ENCODE data around the gene CCR7. TPM values are rescaled to one million over a fixed set of nuclear protein-coding genes. Genes with fewer than 3 reads are reported as not detected.

Gene CCR7
- total and polyA plus RNA-seq, 2 of the 8 experiments (the other 6 are each of a cell fraction or from before 2014, with no cell fraction given), result 0.12 to 0.17 TPM

DNA sequence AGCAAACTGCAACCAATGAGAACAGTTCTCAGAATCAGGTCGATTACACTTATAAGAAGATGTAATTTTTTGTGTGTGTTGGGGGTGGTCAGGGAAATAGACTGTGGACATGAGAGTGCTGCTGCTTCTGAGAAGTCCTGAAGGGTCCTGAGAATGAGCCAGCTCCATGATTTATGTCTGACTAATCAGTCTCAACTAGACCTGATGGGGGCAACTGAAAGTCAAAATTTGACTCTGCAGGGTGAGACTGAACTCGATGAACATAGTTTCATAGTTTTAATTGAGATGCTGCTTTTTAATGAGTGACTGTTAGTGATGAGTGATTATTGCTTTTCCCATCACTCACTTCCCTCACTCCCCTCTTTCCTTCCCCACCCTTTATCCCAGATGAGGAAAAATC, 45.1 kb upstream of the CCR7 start:
- Histone ChIP-seq H3K27me3 (replicated peaks in 1 of 4; ENCODE audit: control insufficient read depth in 3 of 4, extremely low read depth in 1 of 4, insufficient read depth in 3 of 4, low read length in 3 of 4) (no peaks in the 10 kb centered on the region), H3K9me3 (ENCODE audit: insufficient read depth in 2 of 2, low read depth in 1 of 2, low read length in 1 of 2) (no peaks in the 10 kb centered on the region), H3K79me1 (ENCODE audit: low read depth, low read length) (no peaks in the 10 kb centered on the region), H3K36me3 (ENCODE audit: control insufficient read depth in 2 of 4, insufficient read depth in 4 of 4, low read length in 3 of 4) (no peaks in the 10 kb centered on the region), H3K23ac (ENCODE audit: insufficient read length) (no peak overlapping the region), H3K14ac (ENCODE audit: insufficient read length) (no peak overlapping the region), H4K8ac (ENCODE audit: extremely low read depth, insufficient read depth, low read length) (no peak overlapping the region), H4K20me1 (replicated peaks in 1 of 2; ENCODE audit: control insufficient read depth in 1 of 2, insufficient read depth in 2 of 2, low read length in 2 of 2) (no peaks in the 10 kb centered on the region), H3K9ac (replicated peaks in 1 of 4; ENCODE audit: extremely low read depth in 1 of 4, low read depth in 3 of 4, low read length in 3 of 4) (no peak overlapping the region), H3K79me2 (ENCODE audit: control insufficient read depth in 1 of 2, insufficient read depth in 2 of 2, low read length in 2 of 2) (no peaks in the 10 kb centered on the region), H2AK5ac (ENCODE audit: low read depth, low read length) (no peak overlapping the region), H3K56ac (replicated peaks; ENCODE audit: insufficient read length, low read depth, low read length) (no peak overlapping the region), H2AFZ (ENCODE audit: low read length) (no peak overlapping the region), H4K5ac (ENCODE audit: insufficient read length, low read depth, low read length) (no peak overlapping the region), H2BK15ac (ENCODE audit: low read length) (no peak overlapping the region), H3K4me1 (replicated peaks in 1 of 4; ENCODE audit: control insufficient read depth in 3 of 4, insufficient read depth in 4 of 4, low read length in 3 of 4) (peaks cover 2 to 6% (median 4%) of the 10 kb centered on the region in 4 experiments), H3K4me3 (ENCODE audit: extremely low read depth in 1 of 4, insufficient read depth in 2 of 4, low read depth in 3 of 4, low read length in 4 of 4) (no peak overlapping the region), H2BK5ac (ENCODE audit: low read depth, low read length) (no peak overlapping the region), H4K91ac (replicated peaks; ENCODE audit: insufficient read length, low read length) (no peak overlapping the region), H2BK12ac (ENCODE audit: low read depth, low read length) (no peak overlapping the region), H3K23me2 (ENCODE audit: low read depth, low read length) (no peaks in the 10 kb centered on the region; the same call in 1 of the 2 replicates), H3K18ac (ENCODE audit: extremely low read depth, low read length) (no peak overlapping the region), H3K4me2 (ENCODE audit: insufficient read depth in 1 of 2, low read depth in 2 of 2, low read length in 2 of 2) (no peak overlapping the region), H3K27ac (ENCODE audit: low read depth, low read length) (no peak overlapping the region), H3K4ac (replicated peaks; ENCODE audit: insufficient read length, low read depth, low read length) (no peak overlapping the region), H2BK120ac (replicated peaks; ENCODE audit: low read depth, low read length) (no peak overlapping the region), H2BK20ac (ENCODE audit: low read length) (no peak overlapping the region)
- FAIRE-seq, result no peak
- CTCF ChIA-PET (ENCODE audit: partially characterized antibody), result interaction anchor here (0.6 kb wide), 1 partner anchor 1060 kb away, joined by 3 read pairs; no protein-coding TSS in a partner anchor
- 86% methylated on average over 2 of the region's 2 CpGs; no CpG with 5 or more reads in 1 of the 2 experiments for WGBS, 2 experiments (ENCODE audit: extremely low coverage in 1 of 2, insufficient coverage in 1 of 2, insufficient read length in 1 of 2, insufficient replicate concordance in 2 of 2, low coverage in 1 of 2, low lambda C conversion rate in 2 of 2, missing lambda C conversion rate in 1 of 2)
- POLR2A ChIA-PET (ENCODE audit: partially characterized antibody), result interaction anchor here (0.9 to 1.2 kb wide), 4 partner anchors 16 to 33 kb away, joined by 3 to 4 read pairs (median 3); no protein-coding TSS in a partner anchor
- DNase-seq (ENCODE audit: low read depth in 1 of 2, low spot score in 2 of 2), result no peak
- no peak for TF ChIP-seq RAD21 (IDR thresholded peaks at IDR 0.05 in 1 of 2, conservative IDR thresholded peaks at IDR 0.05 in 1 of 2; ENCODE audit: low read depth in 2 of 2, low read length in 2 of 2)
- TF ChIP-seq, protein P1, sequence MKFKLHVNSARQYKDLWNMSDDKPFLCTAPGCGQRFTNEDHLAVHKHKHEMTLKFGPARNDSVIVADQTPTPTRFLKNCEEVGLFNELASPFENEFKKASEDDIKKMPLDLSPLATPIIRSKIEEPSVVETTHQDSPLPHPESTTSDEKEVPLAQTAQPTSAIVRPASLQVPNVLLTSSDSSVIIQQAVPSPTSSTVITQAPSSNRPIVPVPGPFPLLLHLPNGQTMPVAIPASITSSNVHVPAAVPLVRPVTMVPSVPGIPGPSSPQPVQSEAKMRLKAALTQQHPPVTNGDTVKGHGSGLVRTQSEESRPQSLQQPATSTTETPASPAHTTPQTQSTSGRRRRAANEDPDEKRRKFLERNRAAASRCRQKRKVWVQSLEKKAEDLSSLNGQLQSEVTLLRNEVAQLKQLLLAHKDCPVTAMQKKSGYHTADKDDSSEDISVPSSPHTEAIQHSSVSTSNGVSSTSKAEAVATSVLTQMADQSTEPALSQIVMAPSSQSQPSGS (IDR thresholded peaks at IDR 0.05; ENCODE audit: low read length), result no peak
- TF ChIP-seq CBX8 (IDR thresholded peaks at IDR 0.05; ENCODE audit: borderline replicate concordance, low read depth, low read length), result no peak
- no peak for TF ChIP-seq KDM5A (IDR thresholded peaks at IDR 0.05; ENCODE audit: low read length)
- no peak for TF ChIP-seq CTBP2 (IDR thresholded peaks at IDR 0.05; ENCODE audit: borderline replicate concordance, insufficient read depth, insufficient read length, low read length)
- TF ChIP-seq CBX5 (IDR thresholded peaks at IDR 0.05; ENCODE audit: low read depth, low read length), result no peak
- TF ChIP-seq CHD1 (IDR thresholded peaks at IDR 0.05; ENCODE audit: low read depth, low read length), result no peak
- TF ChIP-seq BRCA1 (IDR thresholded peaks at IDR 0.05; ENCODE audit: low read depth, low read length), result no peak
- no peak for TF ChIP-seq JUND (IDR thresholded peaks at IDR 0.05; ENCODE audit: low read length)
- no peak for TF ChIP-seq SIX5 (IDR thresholded peaks at IDR 0.05; ENCODE audit: low read depth, low read length)
- no peak for TF ChIP-seq TBP (IDR thresholded peaks at IDR 0.05; ENCODE audit: low read depth, low read length)
- TF ChIP-seq FOSL1 (IDR thresholded peaks at IDR 0.05; ENCODE audit: insufficient read depth, low read depth, low read length), result no peak
